PFSK-1 (cell line): ENCODE measurements around the gene GSG1L.

Experiments
- FOXP2 ChIP-seq: optimal IDR thresholded peaks from 2 replicates; pipeline ENCODE3; 2011; ENCODE audit warnings: borderline replicate concordance, control low read depth, inconsistent platforms; ENCODE audit not compliant: insufficient read depth; ENCODE audit errors: extremely low read length, extremely low read depth
- POLR2AphosphoS5 ChIP-seq: IDR thresholded peaks from 2 replicates; pipeline ENCODE4 v1.6.1; 2012; ENCODE audit warnings: low read depth, mild to moderate bottlenecking, control low read depth, low read length, moderate library complexity
- SIN3A ChIP-seq: IDR thresholded peaks from 2 replicates; pipeline ENCODE4 v1.6.1; 2012; ENCODE audit warnings: mild to moderate bottlenecking, low read length, moderate library complexity, borderline replicate concordance; ENCODE audit not compliant: insufficient read depth
- TAF1 ChIP-seq: IDR thresholded peaks from 2 replicates; pipeline ENCODE4 v1.6.1; 2012; ENCODE audit warnings: low read length, control low read depth, borderline replicate concordance; ENCODE audit not compliant: insufficient read depth
- TF ChIP-seq, protein P1 (sequence below), 2 experiments: IDR thresholded peaks; 2 replicates each; pipeline versions ENCODE4 v1.6.1 to v1.8.0; 2011 to 2012; ENCODE audit warnings: low read depth in 2 of 2, low read length in 2 of 2, control low read depth in 1 of 2, inconsistent platforms in 1 of 2, mild to moderate bottlenecking in 1 of 2, moderate library complexity in 1 of 2; ENCODE audit not compliant: insufficient read depth in 1 of 2

DNA sequence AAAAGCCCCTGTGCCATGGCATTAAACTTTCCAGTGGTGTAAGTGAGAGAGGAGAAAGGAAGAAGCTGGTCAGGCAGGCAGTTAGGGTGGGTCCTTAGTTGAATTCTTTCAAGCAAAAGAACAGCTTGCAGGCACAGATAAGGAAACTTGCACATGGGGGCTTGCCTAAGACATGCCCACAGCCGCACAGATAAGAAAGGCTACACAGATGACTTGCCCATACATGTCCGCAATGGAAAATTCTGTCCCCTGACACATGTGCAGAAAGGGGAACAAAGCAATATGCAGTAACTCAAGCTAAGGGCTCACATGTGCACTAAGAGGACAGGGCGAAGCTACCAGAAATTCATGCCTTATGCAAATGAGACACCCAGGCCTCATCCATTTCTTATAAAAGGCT, 69.9 kb downstream of the GSG1L start:
- TF ChIP-seq TAF1 (no peak), POLR2AphosphoS5 (no peak), SIN3A (no peak), FOXP2 (no peak)
- TF ChIP-seq, protein P1, sequence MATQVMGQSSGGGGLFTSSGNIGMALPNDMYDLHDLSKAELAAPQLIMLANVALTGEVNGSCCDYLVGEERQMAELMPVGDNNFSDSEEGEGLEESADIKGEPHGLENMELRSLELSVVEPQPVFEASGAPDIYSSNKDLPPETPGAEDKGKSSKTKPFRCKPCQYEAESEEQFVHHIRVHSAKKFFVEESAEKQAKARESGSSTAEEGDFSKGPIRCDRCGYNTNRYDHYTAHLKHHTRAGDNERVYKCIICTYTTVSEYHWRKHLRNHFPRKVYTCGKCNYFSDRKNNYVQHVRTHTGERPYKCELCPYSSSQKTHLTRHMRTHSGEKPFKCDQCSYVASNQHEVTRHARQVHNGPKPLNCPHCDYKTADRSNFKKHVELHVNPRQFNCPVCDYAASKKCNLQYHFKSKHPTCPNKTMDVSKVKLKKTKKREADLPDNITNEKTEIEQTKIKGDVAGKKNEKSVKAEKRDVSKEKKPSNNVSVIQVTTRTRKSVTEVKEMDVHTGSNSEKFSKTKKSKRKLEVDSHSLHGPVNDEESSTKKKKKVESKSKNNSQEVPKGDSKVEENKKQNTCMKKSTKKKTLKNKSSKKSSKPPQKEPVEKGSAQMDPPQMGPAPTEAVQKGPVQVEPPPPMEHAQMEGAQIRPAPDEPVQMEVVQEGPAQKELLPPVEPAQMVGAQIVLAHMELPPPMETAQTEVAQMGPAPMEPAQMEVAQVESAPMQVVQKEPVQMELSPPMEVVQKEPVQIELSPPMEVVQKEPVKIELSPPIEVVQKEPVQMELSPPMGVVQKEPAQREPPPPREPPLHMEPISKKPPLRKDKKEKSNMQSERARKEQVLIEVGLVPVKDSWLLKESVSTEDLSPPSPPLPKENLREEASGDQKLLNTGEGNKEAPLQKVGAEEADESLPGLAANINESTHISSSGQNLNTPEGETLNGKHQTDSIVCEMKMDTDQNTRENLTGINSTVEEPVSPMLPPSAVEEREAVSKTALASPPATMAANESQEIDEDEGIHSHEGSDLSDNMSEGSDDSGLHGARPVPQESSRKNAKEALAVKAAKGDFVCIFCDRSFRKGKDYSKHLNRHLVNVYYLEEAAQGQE (IDR thresholded peaks at IDR 0.05; ENCODE audit: insufficient read depth in 1 of 2, low read depth in 2 of 2, low read length in 2 of 2), result no peak
